Natural killer cell treated with Interleukin-12 subunit alpha and Interleukin-12 subunit beta and Interleukin-15 and Interleukin-18, amount 100 ng/mL, for 72 hours (primary cell): ENCODE measurements around the gene ZNF430. TPM values are rescaled to one million over a fixed set of nuclear protein-coding genes. Genes with fewer than 3 reads are reported as not detected.
A peak's percentile ranks its signal among the peaks of the same experiment; 100 is the strongest.
"Not testable (repeated sequence)": the region's sequence is repeated elsewhere in the genome, so short reads cannot be mapped to it uniquely, and the experiment has no call there.

Experiments
- ATAC-seq, 2 donors: fragments of 150-1000 bp; cut with Tn5 transposase in 1 of 2; sonication (Bioruptor Pico), chemical (Tn5 transposase) in 1 of 2; 2 replicates each; pipeline ENCODE4 v1.10.0; 2021
- DNase-seq: peaks from one replicate; pipeline ENCODE4 v3.0.0; 2022; ENCODE audit warnings: low spot score
- H3K27ac Mint-ChIP-seq, 2 donors: 1 replicate in 1 of 2; 2 replicates in 1 of 2; pipeline ENCODE4 v1.8.0; 2022; ENCODE audit warnings: mixed read lengths in 2 of 2, mild to moderate bottlenecking in 1 of 2, moderate library complexity in 1 of 2
- H3K27me3 Mint-ChIP-seq, 2 donors: 1 replicate in 1 of 2; 2 replicates in 1 of 2; pipeline ENCODE4 v1.8.0; 2022; ENCODE audit warnings: mixed read lengths in 2 of 2
- H3K36me3 Mint-ChIP-seq: one replicate; pipeline ENCODE4 v1.8.0; 2022; ENCODE audit warnings: mixed read lengths
- H3K4me1 Mint-ChIP-seq, 2 donors: 1 replicate in 1 of 2; 2 replicates in 1 of 2; pipeline ENCODE4 v1.8.0; 2022; ENCODE audit warnings: low read depth in 2 of 2, mixed read lengths in 2 of 2, mild to moderate bottlenecking in 1 of 2
- H3K4me3 Mint-ChIP-seq: one replicate; pipeline ENCODE4 v1.8.0; 2022; ENCODE audit warnings: mixed read lengths
- H3K9me3 Mint-ChIP-seq: 2 replicates; pipeline ENCODE4 v1.8.0; 2022; ENCODE audit warnings: mixed read lengths
- total RNA-seq, 2 donors: library from RNA; stranded (reverse); gene quantifications; one replicate each; pipeline ENCODE4 v1.2.3, GENCODE V29; 2022

ZNF430 gene
- 10 to 100 TPM; 27.2 to 40.2 TPM for total RNA-seq

GRCh38 chr19:21020298-21021227, at the start of gene ZNF430:
Gene ZNF430 (plus strand): TSS chr19:21020657. CDS start chr19:21020801, 144 bp downstream.
- Mint-ChIP-seq H3K4me3 (peak within 1 kb of the TSS; percentile 99), H3K4me1 (peaks cover 33 to 34% of the 10 kb centered on the region in 2 donors), H3K9me3 (no peaks in the 10 kb centered on the region), H3K27me3 (no peaks in the 10 kb centered on the region), H3K27ac (peak within 1 kb of the TSS; percentile 100), H3K36me3 (peaks cover 18% of the 10 kb centered on the region)
- DNase-seq (peak; percentile 96), ATAC-seq (peak; percentile 98)

GRCh38 chr19:20992788-20993187, 27.7 kb upstream of the ZNF430 start:
- not testable (repeated sequence) for ATAC-seq, H3K27me3 Mint-ChIP-seq, H3K4me1 Mint-ChIP-seq, H3K27ac Mint-ChIP-seq, H3K4me3 Mint-ChIP-seq, DNase-seq
- peaks cover 18% of the 10 kb centered on the region for H3K9me3 Mint-ChIP-seq
- H3K36me3 Mint-ChIP-seq, result peaks cover 26% of the 10 kb centered on the region

- peak overlapping the region; percentile 79 to 82 for H3K27ac Mint-ChIP-seq
- no peaks in the 10 kb centered on the region for H3K27me3 Mint-ChIP-seq
- H3K4me3 Mint-ChIP-seq, result peak overlapping the region; percentile 87
- DNase-seq (peak; percentile 92), ATAC-seq (peak; percentile 100)
- no peaks in the 10 kb centered on the region for H3K36me3 Mint-ChIP-seq
- no peaks in the 10 kb centered on the region for H3K9me3 Mint-ChIP-seq
- peaks cover 3 to 6% of the 10 kb centered on the region in 2 donors for H3K4me1 Mint-ChIP-seq
These were observed 20.6 kb upstream of the ZNF430 start for GRCh38 chr19:20999731-21000352.

GRCh38 chr19:21021238-21021637, 781 bp downstream of the ZNF430 start:
- H3K27ac Mint-ChIP-seq, result peak overlapping the region; percentile 100
- not testable (repeated sequence) for ATAC-seq, H3K27me3 Mint-ChIP-seq, DNase-seq, H3K9me3 Mint-ChIP-seq
- peaks cover 22% of the 10 kb centered on the region for H3K36me3 Mint-ChIP-seq
- peaks cover 36 to 38% of the 10 kb centered on the region in 2 donors for H3K4me1 Mint-ChIP-seq
- H3K4me3 Mint-ChIP-seq, result peak overlapping the region; percentile 99

- H3K27ac Mint-ChIP-seq, result peak overlapping the region; percentile 68 to 100
- peak; percentile 65 for DNase-seq
- H3K4me3 Mint-ChIP-seq, result peak overlapping the region; percentile 99
- peak in 1 of 2 donors; percentile 58 for ATAC-seq
- H3K27me3 Mint-ChIP-seq, result no peaks in the 10 kb centered on the region
- H3K4me1 Mint-ChIP-seq, result peaks cover 43 to 50% of the 10 kb centered on the region in 2 donors
- H3K36me3 Mint-ChIP-seq, result peaks cover 30% of the 10 kb centered on the region
- H3K9me3 Mint-ChIP-seq, result no peaks in the 10 kb centered on the region
These were observed 2.5 kb downstream of the ZNF430 start for GRCh38 chr19:21022996-21023395.

GRCh38 chr19:21023901-21024300, 3.4 kb downstream of the ZNF430 start:
- H3K36me3 Mint-ChIP-seq, result peaks cover 33% of the 10 kb centered on the region
- peaks cover 52 to 59% of the 10 kb centered on the region in 2 donors for H3K4me1 Mint-ChIP-seq
- peak overlapping the region; percentile 54 for H3K4me3 Mint-ChIP-seq
- H3K9me3 Mint-ChIP-seq, result no peaks in the 10 kb centered on the region
- no peak for DNase-seq
- H3K27ac Mint-ChIP-seq, result peak overlapping the region; percentile 39 to 100
- H3K27me3 Mint-ChIP-seq, result no peaks in the 10 kb centered on the region
- no peak for ATAC-seq

- Mint-ChIP-seq H3K27ac (peak overlapping the region; percentile 71 to 86), H3K4me1 (peaks cover 39 to 48% of the 10 kb centered on the region in 2 donors), H3K27me3 (no peaks in the 10 kb centered on the region), H3K9me3 (no peaks in the 10 kb centered on the region), H3K36me3 (peaks cover 23% of the 10 kb centered on the region), H3K4me3 (peak overlapping the region; percentile 74)
- no peak for DNase-seq
- ATAC-seq, result peak; percentile 12 to 49
These were observed 8.5 kb downstream of the ZNF430 start for GRCh38 chr19:21028969-21029268.

- ATAC-seq (no peak), DNase-seq (no peak)
- H3K27ac Mint-ChIP-seq, result no peak overlapping the region
- no peak overlapping the region for H3K4me3 Mint-ChIP-seq
- no peaks in the 10 kb centered on the region for H3K27me3 Mint-ChIP-seq
- peaks cover 19% of the 10 kb centered on the region for H3K9me3 Mint-ChIP-seq
- peaks cover 41 to 45% of the 10 kb centered on the region in 2 donors for H3K4me1 Mint-ChIP-seq
- peaks cover 55% of the 10 kb centered on the region for H3K36me3 Mint-ChIP-seq
These were observed 24.6 kb downstream of the ZNF430 start for GRCh38 chr19:21045028-21045427.

GRCh38 chr19:21046489-21046888, 26.0 kb downstream of the ZNF430 start:
- no peaks in the 10 kb centered on the region for H3K27me3 Mint-ChIP-seq
- ATAC-seq (no peak), DNase-seq (no peak)
- peaks cover 39 to 45% of the 10 kb centered on the region in 2 donors for H3K4me1 Mint-ChIP-seq
- H3K4me3 Mint-ChIP-seq, result no peak overlapping the region
- peaks cover 57% of the 10 kb centered on the region for H3K36me3 Mint-ChIP-seq
- H3K27ac Mint-ChIP-seq, result no peak overlapping the region
- H3K9me3 Mint-ChIP-seq, result peaks cover 19% of the 10 kb centered on the region

GRCh38 chr19:21047716-21048115, 27.3 kb downstream of the ZNF430 start:
- peaks cover 37 to 44% of the 10 kb centered on the region in 2 donors for H3K4me1 Mint-ChIP-seq
- H3K36me3 Mint-ChIP-seq, result peaks cover 63% of the 10 kb centered on the region
- H3K4me3 Mint-ChIP-seq, result no peak overlapping the region
- DNase-seq (no peak), ATAC-seq (no peak)
- H3K27ac Mint-ChIP-seq, result no peak overlapping the region
- H3K27me3 Mint-ChIP-seq, result no peaks in the 10 kb centered on the region
- H3K9me3 Mint-ChIP-seq, result peaks cover 19% of the 10 kb centered on the region

GRCh38 chr19:21052902-21053301, 32.4 kb downstream of the ZNF430 start:
- H3K4me1 Mint-ChIP-seq, result peaks cover 0 to 6% of the 10 kb centered on the region in 2 donors
- DNase-seq, result no peak
- H3K4me3 Mint-ChIP-seq, result no peak overlapping the region
- no peak overlapping the region for H3K27ac Mint-ChIP-seq
- no peaks in the 10 kb centered on the region for H3K27me3 Mint-ChIP-seq
- no peak for ATAC-seq
- H3K36me3 Mint-ChIP-seq, result peaks cover 47% of the 10 kb centered on the region
- peaks cover 6% of the 10 kb centered on the region for H3K9me3 Mint-ChIP-seq

GRCh38 chr19:21065336-21065735, 44.9 kb downstream of the ZNF430 start:
- ATAC-seq (no peak), DNase-seq (no peak)
- peaks cover 16% of the 10 kb centered on the region for H3K36me3 Mint-ChIP-seq
- no peaks in the 10 kb centered on the region for H3K27me3 Mint-ChIP-seq
- H3K9me3 Mint-ChIP-seq, result peaks cover 3% of the 10 kb centered on the region
- H3K4me3 Mint-ChIP-seq, result no peak overlapping the region
- H3K4me1 Mint-ChIP-seq, result no peaks in the 10 kb centered on the region
- no peak overlapping the region for H3K27ac Mint-ChIP-seq

GRCh38 chr19:21082011-21082975, 61.8 kb downstream of the ZNF430 start, which contains the start of gene ZNF714:
Gene ZNF714 (plus strand): TSS chr19:21082203. CDS start chr19:21098269, 16,066 bp downstream.
- peak within 1 kb of the TSS; percentile 99 for H3K4me3 Mint-ChIP-seq
- peak within 1 kb of the TSS; percentile 91 to 94 for H3K27ac Mint-ChIP-seq
- H3K36me3 Mint-ChIP-seq, result peaks cover 11% of the 10 kb centered on the region
- DNase-seq (peak; percentile 89), ATAC-seq (peak; percentile 100)
- H3K27me3 Mint-ChIP-seq, result no peaks in the 10 kb centered on the region
- H3K4me1 Mint-ChIP-seq, result peaks cover 11 to 14% of the 10 kb centered on the region in 2 donors
- no peaks in the 10 kb centered on the region for H3K9me3 Mint-ChIP-seq
